Psoas muscle (tissue), 8 donors: ENCODE data around the gene POLD3. TPM values are rescaled to one million over a fixed set of nuclear protein-coding genes. Genes with fewer than 3 reads are reported as not detected.
A peak's percentile ranks its signal among the peaks of the same experiment; 100 is the strongest.

Experiments used
- ATAC-seq, 4 donors: fragments of 200-7000 bp; cut with Tn5 transposase; one replicate each; pipeline ENCODE4 v1.9.1; 2020; ENCODE audit warnings: moderate library complexity in 3 of 4, mild to moderate bottlenecking in 2 of 4
- DNase-seq, 2 donors: peaks; one replicate each; pipeline ENCODE4 v3.0.0-alpha.2; 2020
- H3K27ac ChIP-seq: fragments of 200-600 bp; one replicate; pipeline ENCODE4 v1.8.0; 2022
- H3K27me3 ChIP-seq, 3 donors: fragments of 200-600 bp in 1 of 3; one replicate each; pipeline versions ENCODE4 v1.6.1 to v1.8.0; 2013 to 2022; ENCODE audit warnings: low read length in 2 of 3, mild to moderate bottlenecking in 2 of 3, moderate library complexity in 1 of 3; ENCODE audit not compliant: insufficient read depth in 3 of 3
- H3K36me3 ChIP-seq, 2 donors: fragments of 200-600 bp in 1 of 2; one replicate each; pipeline versions ENCODE4 v1.6.1 to v1.8.0; 2013 to 2022; ENCODE audit warnings: low read depth in 1 of 2, mild to moderate bottlenecking in 1 of 2, moderate library complexity in 1 of 2; ENCODE audit not compliant: insufficient read depth in 1 of 2
- H3K4me1 ChIP-seq: fragments of 200-600 bp; one replicate; pipeline ENCODE4 v1.8.0; 2022
- H3K4me3 ChIP-seq: fragments of 200-600 bp; one replicate; pipeline ENCODE4 v1.8.0; 2022; ENCODE audit warnings: mild to moderate bottlenecking
- H3K9me3 ChIP-seq: fragments of 200-600 bp; one replicate; pipeline ENCODE4 v1.8.0; 2022
- CTCF ChIP-seq: fragments of 200-600 bp; IDR thresholded peaks from one replicate; pipeline ENCODE4 v1.8.0; 2022; ENCODE audit warnings: antibody characterized with exemption
- WGBS, 3 donors: extraction: QIAGEN DNeasy Blood & Tissue Kit; methylation state at CpG; one replicate each; pipeline versions ENCODE4 v1.1.6 to v1.1.7; 2013; 5-methylcytosine and 5-hydroxymethylcytosine counted together
- intact Hi-C, 2 donors: fragments of 100-400 bp; cut with DNase I; formaldehyde crosslinking; loops; one replicate each; pipeline versions ENCODE4 v1.11.0 to v1.14.2; 2022
- polyA plus RNA-seq, 3 donors: library from polyadenylated mRNA; stranded (reverse); fragments of 200-250 nt; gene quantifications; one replicate each; pipeline ENCODE4 v1.2.3, GENCODE V29; 2013
- total RNA-seq, 4 donors: library from RNA; stranded (reverse); fragmentation: NEBNext Ultra II Directional in 2 of 4; extraction: Animal tissue kit (Norgen Biotek cat#: 25700) in 2 of 4; gene quantifications; one replicate each; pipeline versions ENCODE4 v1.2.1 to v1.2.4, GENCODE V29; 2021 to 2023
- donor health status: healthy with polysubstance abuse.
- donor health status: DM: no; HTN: no; CAD: no; lungs with moderate emphysema.
- donor health status: Bipolar disorder and iron deficiency.
- donor health status: healthy.
- donor health status: DM: yes; HTN: yes; CAD: no.
- donor health status: DM: no; HTN: no; CAD: no.
- donor health status: DM: no; HTN: no; CAD: no.
- donor health status: DM: yes; HTN: yes; CAD: no.

The POLD3 gene
- total and polyA plus RNA-seq, 7 donors = 7.0 to 10.2 (median 7.8) TPM

GRCh38 chr11:74566146-74566960 lies 26.0 kb upstream of the POLD3 start:
- Histone ChIP-seq H3K27ac (no peak overlapping the region), H3K9me3 (no peaks in the 10 kb centered on the region), H3K36me3 (no peaks in the 10 kb centered on the region), H3K4me3 (no peak overlapping the region), H3K4me1 (no peaks in the 10 kb centered on the region), H3K27me3 (no peaks in the 10 kb centered on the region)
- ATAC-seq = no peak
- no peak for TF ChIP-seq CTCF
- WGBS, 3 donors = 73 to 77% (median 73%) methylated on average over 5 of the region's 5 CpGs
- no peak for DNase-seq
- intact Hi-C loops = loop anchor here in 1 of 2 donors (10.0 kb wide), 1 partner anchor 312 kb away; no protein-coding TSS in a partner anchor

DNA sequence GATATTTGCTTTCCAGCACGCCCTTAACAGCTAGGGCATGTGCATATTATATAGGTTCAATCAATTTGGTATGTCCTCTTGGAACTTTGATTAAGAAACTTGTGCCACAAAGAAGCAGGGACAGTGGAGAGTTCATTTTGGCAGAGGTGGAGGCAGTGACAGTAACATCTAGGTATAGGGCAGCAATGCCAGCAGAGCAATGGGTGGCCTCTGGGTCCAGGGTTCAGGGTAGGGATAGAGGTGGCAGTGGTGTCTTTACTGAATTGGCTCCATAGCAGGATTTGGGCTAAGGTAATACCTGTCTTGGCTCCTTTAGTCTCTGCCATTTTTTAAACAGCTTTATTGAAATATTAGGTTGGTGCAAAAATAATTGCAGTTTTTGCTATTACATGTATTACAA lies 24.4 kb upstream of the POLD3 start:
- Histone ChIP-seq H3K36me3 (no peaks in the 10 kb centered on the region), H3K4me1 (no peaks in the 10 kb centered on the region), H3K4me3 (no peak overlapping the region), H3K27ac (no peak overlapping the region), H3K27me3 (no peaks in the 10 kb centered on the region), H3K9me3 (no peaks in the 10 kb centered on the region)
- ATAC-seq (no peak), DNase-seq (no peak)
- intact Hi-C loops = loop anchor here in 1 of 2 donors (10.0 kb wide), 1 partner anchor 313 kb away; no protein-coding TSS in a partner anchor
- no peak for TF ChIP-seq CTCF
- 94 to 97% (median 95%) methylated on average over 1 of the region's 1 CpG for WGBS, 3 donors

DNA sequence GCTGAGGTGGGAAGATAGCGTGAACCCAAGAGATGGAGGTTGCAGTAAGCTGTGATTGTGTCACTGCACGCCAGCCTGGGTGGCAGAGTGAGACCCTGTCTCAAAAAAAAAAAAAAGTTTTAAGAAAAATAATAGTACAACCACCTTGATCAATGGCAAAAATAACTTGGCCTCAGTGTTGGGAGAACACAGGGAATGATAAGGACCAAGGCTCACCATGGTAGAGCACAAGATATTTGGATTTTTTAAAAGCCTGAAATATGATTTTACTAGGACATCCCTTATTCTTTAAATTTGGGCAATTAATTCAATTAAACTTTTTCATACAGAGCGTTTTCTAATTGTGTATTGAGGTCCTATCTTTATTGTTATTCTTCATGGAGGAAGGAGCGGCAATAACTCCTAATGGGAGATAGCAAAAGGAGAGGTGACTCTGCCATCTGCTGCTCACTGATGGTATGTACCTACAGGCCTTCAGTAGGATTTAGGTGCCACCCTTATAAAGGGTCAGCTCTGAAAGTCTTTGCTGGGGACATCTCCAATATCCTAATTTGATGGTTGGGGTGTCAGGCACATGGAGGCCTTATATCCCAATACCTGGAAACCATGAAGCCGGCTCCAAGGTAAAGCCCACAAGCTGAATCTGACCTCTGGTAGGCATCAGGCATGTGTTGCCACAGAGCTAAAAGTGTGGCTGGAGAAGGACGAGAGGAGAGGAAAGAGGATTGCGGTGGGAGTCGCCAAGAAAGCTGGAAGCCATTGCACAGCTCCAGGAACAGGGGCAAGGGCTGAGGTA lies 21.9 kb upstream of the POLD3 start:
- TF ChIP-seq CTCF = peak; percentile 66
- peak; percentile 54 to 80 (median 69) for ATAC-seq
- Histone ChIP-seq H3K27ac (no peak overlapping the region), H3K27me3 (no peaks in the 10 kb centered on the region), H3K4me1 (no peaks in the 10 kb centered on the region), H3K9me3 (no peaks in the 10 kb centered on the region), H3K4me3 (no peak overlapping the region), H3K36me3 (no peaks in the 10 kb centered on the region)
- intact Hi-C loops = loop anchor here (1.0 to 5.0 kb wide), 3 partner anchors 116 to 313 kb away; no protein-coding TSS in a partner anchor
- 66 to 73% (median 68%) methylated on average over 8 of the region's 8 CpGs for WGBS, 3 donors
- DNase-seq = no peak

GRCh38 chr11:74571062-74571399 lies 21.4 kb upstream of the POLD3 start:
- DNase-seq (no peak), ATAC-seq (no peak)
- TF ChIP-seq CTCF = no peak
- Histone ChIP-seq H3K4me3 (no peak overlapping the region), H3K4me1 (no peaks in the 10 kb centered on the region), H3K9me3 (no peaks in the 10 kb centered on the region), H3K36me3 (no peaks in the 10 kb centered on the region), H3K27me3 (no peaks in the 10 kb centered on the region), H3K27ac (no peak overlapping the region)
- WGBS, 3 donors = 79 to 91% (median 88%) methylated on average over 2 of the region's 2 CpGs
- intact Hi-C loops = loop anchor here (1.0 to 5.0 kb wide), 3 partner anchors 116 to 314 kb away; no protein-coding TSS in a partner anchor
